Neural progenitor cell (in vitro differentiated cells): ENCODE data around the gene KIAA0232. TPM values are rescaled to one million over a fixed set of nuclear protein-coding genes. Genes with fewer than 3 reads are reported as not detected.
A peak's percentile ranks its signal among the peaks of the same experiment; 100 is the strongest.

Source experiments
- DNase-seq: peaks from one replicate; pipeline ENCODE4 v3.0.0-alpha.2; 2016; ENCODE audit warnings: low spot score
- H2AFZ ChIP-seq: fragments of 200-600 bp; sonication (generic); replicated peaks from 2 replicates; pipeline ENCODE4 v1.6.1; 2016; ENCODE audit warnings: antibody characterized with exemption
- H3F3A ChIP-seq: fragments of 200-600 bp; sonication (generic); 2 replicates; pipeline ENCODE4 v1.6.1; 2016; ENCODE audit warnings: antibody characterized with exemption, low read depth
- H3K27ac ChIP-seq: fragments of 200-600 bp; sonication (generic); 2 replicates; pipeline ENCODE4 v1.5.1; 2016; ENCODE audit warnings: mild to moderate bottlenecking
- H3K27me3 ChIP-seq: fragments of 200-600 bp; sonication (generic); 2 replicates; pipeline ENCODE4 v1.6.1; 2016; ENCODE audit warnings: mild to moderate bottlenecking, moderate library complexity
- H3K36me3 ChIP-seq: fragments of 200-600 bp; sonication (generic); 2 replicates; pipeline ENCODE4 v1.5.1; 2016
- H3K4me1 ChIP-seq: fragments of 200-600 bp; sonication (generic); 2 replicates; pipeline ENCODE4 v1.6.1; 2016; ENCODE audit warnings: mixed run types
- H3K4me2 ChIP-seq: fragments of 200-600 bp; sonication (generic); 2 replicates; pipeline ENCODE4 v1.6.1; 2016
- H3K4me3 ChIP-seq: fragments of 200-600 bp; sonication (generic); 2 replicates; pipeline ENCODE4 v1.5.1; 2016
- H3K79me2 ChIP-seq: fragments of 200-600 bp; sonication (generic); 2 replicates; pipeline ENCODE4 v1.6.1; 2016; ENCODE audit warnings: low read depth
- H3K9ac ChIP-seq: fragments of 200-600 bp; sonication (generic); 2 replicates; pipeline ENCODE4 v1.6.1; 2016
- H3K9me3 ChIP-seq: fragments of 200-600 bp; sonication (generic); 2 replicates; pipeline ENCODE4 v1.5.1; 2016; ENCODE audit warnings: low read depth
- H4K20me1 ChIP-seq: fragments of 200-600 bp; sonication (generic); 2 replicates; pipeline ENCODE4 v1.6.1; 2016; ENCODE audit warnings: low read depth
- H3K27ac Mint-ChIP-seq: 3 replicates; pipeline ENCODE4 v1.8.0; 2021; ENCODE audit warnings: mixed read lengths
- H3K27me3 Mint-ChIP-seq: 2 replicates; pipeline ENCODE4 v1.8.0; 2022; ENCODE audit warnings: low read depth, mild to moderate bottlenecking, inconsistent platforms, moderate library complexity, mixed read lengths; ENCODE audit not compliant: insufficient read depth
- H3K36me3 Mint-ChIP-seq: 3 replicates; pipeline ENCODE4 v1.8.0; 2021; ENCODE audit warnings: mixed read lengths
- H3K4me1 Mint-ChIP-seq: 3 replicates; pipeline ENCODE4 v1.8.0; 2021; ENCODE audit warnings: mixed read lengths
- H3K4me3 Mint-ChIP-seq: 3 replicates; pipeline ENCODE4 v1.8.0; 2021; ENCODE audit warnings: mild to moderate bottlenecking, moderate library complexity, mixed read lengths
- H3K9me3 Mint-ChIP-seq: 3 replicates; pipeline ENCODE4 v1.8.0; 2020; ENCODE audit warnings: mixed read lengths
- EZH2 ChIP-seq: fragments of 200-600 bp; sonication (generic); IDR thresholded peaks from 2 replicates; pipeline ENCODE4 v1.6.1; 2017; ENCODE audit warnings: antibody characterized with exemption, mild to moderate bottlenecking, moderate library complexity
- EZH2phosphoT487 ChIP-seq: fragments of 200-600 bp; sonication (generic); IDR thresholded peaks from 2 replicates; pipeline ENCODE4 v1.6.1; 2017; ENCODE audit warnings: antibody characterized with exemption
- total RNA-seq: library from RNA; depleted of rRNA; stranded (reverse); fragments of >200 nt; gene quantifications from 2 replicates; pipeline ENCODE4 v1.2.3, GENCODE V29; 2015; ENCODE audit warnings: low replicate concordance
- TF ChIP-seq, protein P1 (sequence below): fragments of 200-600 bp; sonication (generic); IDR thresholded peaks from 2 replicates; pipeline ENCODE4 v1.5.1; 2017; ENCODE audit warnings: antibody characterized with exemption, mild to moderate bottlenecking

KIAA0232 gene
- total RNA-seq, 1 donor from 2014 or later: 42.9 TPM

DNA sequence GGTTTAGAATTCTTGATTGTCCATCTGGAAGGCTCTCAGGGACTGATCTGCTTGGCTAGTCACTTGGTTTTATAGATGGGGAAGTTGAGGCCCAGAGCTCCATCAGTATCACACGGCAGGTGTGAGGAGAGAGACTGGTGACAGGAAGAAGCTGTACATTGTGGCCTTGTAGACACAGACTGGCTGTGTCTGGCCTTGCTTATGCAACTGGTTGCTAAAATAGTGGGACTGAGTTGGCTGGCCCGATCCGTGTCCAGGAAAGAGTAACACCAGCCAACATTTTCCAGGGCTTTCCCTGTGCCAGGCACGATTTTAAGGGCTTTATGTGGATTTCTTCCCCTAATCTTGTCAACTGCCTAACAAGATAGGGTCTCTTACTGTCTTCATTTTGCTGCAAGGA is 129.9 kb downstream of the KIAA0232 start:
- peaks cover 73% of the 10 kb centered on the region for H4K20me1 ChIP-seq
- no peak for DNase-seq

GRCh38 chr4:6913350-6913905 is 130.9 kb downstream of the KIAA0232 start:
- Mint-ChIP-seq H3K4me3 (no peak overlapping the region), H3K27ac (no peak overlapping the region), H3K27me3 (peaks cover 11% of the 10 kb centered on the region), H3K4me1 (peaks cover 47% of the 10 kb centered on the region), H3K9me3 (no peaks in the 10 kb centered on the region), H3K36me3 (peaks cover 2% of the 10 kb centered on the region)
- no peak for TF ChIP-seq EZH2
- TF ChIP-seq, protein P1, sequence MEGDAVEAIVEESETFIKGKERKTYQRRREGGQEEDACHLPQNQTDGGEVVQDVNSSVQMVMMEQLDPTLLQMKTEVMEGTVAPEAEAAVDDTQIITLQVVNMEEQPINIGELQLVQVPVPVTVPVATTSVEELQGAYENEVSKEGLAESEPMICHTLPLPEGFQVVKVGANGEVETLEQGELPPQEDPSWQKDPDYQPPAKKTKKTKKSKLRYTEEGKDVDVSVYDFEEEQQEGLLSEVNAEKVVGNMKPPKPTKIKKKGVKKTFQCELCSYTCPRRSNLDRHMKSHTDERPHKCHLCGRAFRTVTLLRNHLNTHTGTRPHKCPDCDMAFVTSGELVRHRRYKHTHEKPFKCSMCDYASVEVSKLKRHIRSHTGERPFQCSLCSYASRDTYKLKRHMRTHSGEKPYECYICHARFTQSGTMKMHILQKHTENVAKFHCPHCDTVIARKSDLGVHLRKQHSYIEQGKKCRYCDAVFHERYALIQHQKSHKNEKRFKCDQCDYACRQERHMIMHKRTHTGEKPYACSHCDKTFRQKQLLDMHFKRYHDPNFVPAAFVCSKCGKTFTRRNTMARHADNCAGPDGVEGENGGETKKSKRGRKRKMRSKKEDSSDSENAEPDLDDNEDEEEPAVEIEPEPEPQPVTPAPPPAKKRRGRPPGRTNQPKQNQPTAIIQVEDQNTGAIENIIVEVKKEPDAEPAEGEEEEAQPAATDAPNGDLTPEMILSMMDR: no peak
- no peak for TF ChIP-seq EZH2phosphoT487
- H3K9me3 ChIP-seq: no peaks in the 10 kb centered on the region
- peaks cover 34% of the 10 kb centered on the region for H3K4me1 ChIP-seq
- H3K4me2 ChIP-seq: no peak overlapping the region
- peaks cover 82% of the 10 kb centered on the region for H3K79me2 ChIP-seq
- no peak overlapping the region for H3K4me3 ChIP-seq
- no peak overlapping the region for H3K9ac ChIP-seq
- peaks cover 83% of the 10 kb centered on the region for H4K20me1 ChIP-seq
- H2AFZ ChIP-seq: no peak overlapping the region
- DNase-seq: no peak
- H3K27me3 ChIP-seq: peaks cover 8% of the 10 kb centered on the region
- peaks cover 28% of the 10 kb centered on the region for H3F3A ChIP-seq
- H3K36me3 ChIP-seq: no peaks in the 10 kb centered on the region
- no peak overlapping the region for H3K27ac ChIP-seq

More for the DNA sequence above, 129.9 kb downstream of the KIAA0232 start:
- Histone ChIP-seq H3K36me3 (no peaks in the 10 kb centered on the region), H3K27ac (no peak overlapping the region), H3K4me2 (no peak overlapping the region), H3K79me2 (peaks cover 75% of the 10 kb centered on the region), H3K9me3 (no peaks in the 10 kb centered on the region), H2AFZ (no peak overlapping the region), H3K4me1 (peaks cover 34% of the 10 kb centered on the region), H3K4me3 (no peak overlapping the region), H3F3A (peaks cover 27% of the 10 kb centered on the region), H3K9ac (no peak overlapping the region), H3K27me3 (peaks cover 8% of the 10 kb centered on the region)
- Mint-ChIP-seq H3K27me3 (peaks cover 12% of the 10 kb centered on the region), H3K4me3 (peak overlapping the region; percentile 64), H3K36me3 (peaks cover 2% of the 10 kb centered on the region), H3K9me3 (no peaks in the 10 kb centered on the region), H3K4me1 (peaks cover 44% of the 10 kb centered on the region), H3K27ac (no peak overlapping the region)
- TF ChIP-seq EZH2phosphoT487: no peak

GRCh38 chr4:6914448-6914847 is 131.9 kb downstream of the KIAA0232 start:
- H4K20me1 ChIP-seq: peaks cover 93% of the 10 kb centered on the region
- H3K4me1 ChIP-seq: peaks cover 33% of the 10 kb centered on the region
- no peak overlapping the region for H3K9ac ChIP-seq
- no peaks in the 10 kb centered on the region for H3K9me3 Mint-ChIP-seq
- TF ChIP-seq EZH2phosphoT487 (no peak), EZH2 (no peak)
- TF ChIP-seq, protein P1: no peak
- no peak overlapping the region for H3K4me3 Mint-ChIP-seq
- H3K4me1 Mint-ChIP-seq: peaks cover 45% of the 10 kb centered on the region
- H3K27me3 Mint-ChIP-seq: peaks cover 11% of the 10 kb centered on the region
- H3K27ac ChIP-seq: no peak overlapping the region
- H3K27ac Mint-ChIP-seq: no peak overlapping the region
- peaks cover 93% of the 10 kb centered on the region for H3K79me2 ChIP-seq
- no peak for DNase-seq
- H2AFZ ChIP-seq: no peak overlapping the region
- H3F3A ChIP-seq: peaks cover 28% of the 10 kb centered on the region
- peaks cover 8% of the 10 kb centered on the region for H3K27me3 ChIP-seq
- H3K36me3 Mint-ChIP-seq: peaks cover 5% of the 10 kb centered on the region
- no peaks in the 10 kb centered on the region for H3K9me3 ChIP-seq
- H3K4me2 ChIP-seq: no peak overlapping the region
- H3K36me3 ChIP-seq: no peaks in the 10 kb centered on the region
- H3K4me3 ChIP-seq: no peak overlapping the region
